GM12874 (cell line): ENCODE results near the gene AAK1.

Source experiments
- CTCF ChIP-seq: IDR thresholded peaks from 2 replicates; pipeline ENCODE4 v1.5.1; 2011; ENCODE audit warnings: low read depth, mild to moderate bottlenecking, control low read depth, low read length, moderate library complexity; ENCODE audit not compliant: insufficient read depth

The AAK1 gene

GRCh38 chr2:69646714-69647113, 3.2 kb upstream of the AAK1 start:
- no peak for TF ChIP-seq CTCF

- no peak for TF ChIP-seq CTCF
These were observed 2.4 kb upstream of the AAK1 start for GRCh38 chr2:69645921-69646320.

GRCh38 chr2:69645031-69645431, 1.5 kb upstream of the AAK1 start:
- TF ChIP-seq CTCF, result no peak

- TF ChIP-seq CTCF, result no peak
These were observed 1.0 kb upstream of the AAK1 start for GRCh38 chr2:69644506-69644979.

GRCh38 chr2:69642709-69643601, 584 bp downstream of the AAK1 start:
- no peak for TF ChIP-seq CTCF

GRCh38 chr2:69641887-69642708, 1.4 kb downstream of the AAK1 start:
- TF ChIP-seq CTCF, result no peak

- no peak for TF ChIP-seq CTCF
These were observed 2.1 kb downstream of the AAK1 start for GRCh38 chr2:69641471-69641870.
